Activated CD8-positive, alpha-beta T cell treated with anti-CD3 and anti-CD28 coated beads for 36 hours (primary cell): ENCODE data around the gene SH3GLB2. TPM values are rescaled to one million over a fixed set of nuclear protein-coding genes. Genes with fewer than 3 reads are reported as not detected.

ENCODE experiments used
- ATAC-seq: fragments of 200-7000 bp; cut with Tn5 transposase; one replicate; pipeline ENCODE4 v1.10.0; 2021; ENCODE audit warnings: mild to moderate bottlenecking, moderate library complexity
- CTCF ChIA-PET: fragments of 350-600 bp; sonication (Branson Sonifier 250); formaldehyde crosslinking; loops from one replicate; lab custom pipeline; 2021; ENCODE audit warnings: antibody characterized with exemption; lab: Charles Lee
- POLR2A ChIA-PET: fragments of 350-600 bp; sonication (Branson Sonifier 250); formaldehyde crosslinking; loops from one replicate; lab custom pipeline; 2021; ENCODE audit warnings: antibody characterized with exemption; lab: Charles Lee
- DNase-seq: peaks from one replicate; pipeline ENCODE4 v3.0.0-alpha.2; 2020
- H3K27ac Mint-ChIP-seq: one replicate; pipeline ENCODE4 v1.8.0; 2021; ENCODE audit warnings: mild to moderate bottlenecking, mixed read lengths
- H3K27me3 Mint-ChIP-seq: one replicate; pipeline ENCODE4 v1.8.0; 2021; ENCODE audit warnings: mixed read lengths
- H3K36me3 Mint-ChIP-seq: one replicate; pipeline ENCODE4 v1.8.0; 2021; ENCODE audit warnings: low read depth, mixed read lengths
- H3K4me1 Mint-ChIP-seq: one replicate; pipeline ENCODE4 v1.8.0; 2021; ENCODE audit warnings: low read depth, mixed read lengths
- H3K4me3 Mint-ChIP-seq: one replicate; pipeline ENCODE4 v1.8.0; 2021; ENCODE audit warnings: mild to moderate bottlenecking, moderate library complexity, mixed read lengths
- H3K9me3 Mint-ChIP-seq: one replicate; pipeline ENCODE4 v1.8.0; 2021; ENCODE audit warnings: mixed read lengths
- CTCF ChIP-seq: fragments of 200-600 bp; IDR thresholded peaks from one replicate; pipeline ENCODE4 v1.8.0; 2022; ENCODE audit warnings: antibody characterized with exemption, mild to moderate bottlenecking
- intact Hi-C: fragments of 100-400 bp; cut with micrococcal nuclease; formaldehyde crosslinking; loops from one replicate; pipeline ENCODE4 v1.10.0; 2022
- total RNA-seq, 2 experiments: library from RNA; stranded (reverse); gene quantifications; one replicate each; pipeline ENCODE4 v1.2.3, GENCODE V29; 2021

Gene SH3GLB2
- total RNA-seq, 2 experiments from 2014 or later, result 49.3 to 50.8 TPM

GRCh38 chr9:129009584-129010141, 18.5 kb downstream of the SH3GLB2 start:
- DNase-seq, result no peak
- intact Hi-C loops, result no loop called here
- H3K4me1 Mint-ChIP-seq, result no peaks in the 10 kb centered on the region
- H3K9me3 Mint-ChIP-seq, result no peaks in the 10 kb centered on the region
- ChIA-PET CTCF (no interaction called here), POLR2A (interaction anchor here (0.8 kb wide), 1 partner anchor 40 kb away, joined by 3 read pairs; no protein-coding TSS in a partner anchor)
- H3K27ac Mint-ChIP-seq, result no peak overlapping the region
- no peak overlapping the region for H3K4me3 Mint-ChIP-seq
- no peaks in the 10 kb centered on the region for H3K27me3 Mint-ChIP-seq
- no peak for TF ChIP-seq CTCF
- peaks cover 20% of the 10 kb centered on the region for H3K36me3 Mint-ChIP-seq
- no peak for ATAC-seq

GRCh38 chr9:129008986-129009583, 19.0 kb downstream of the SH3GLB2 start:
- peaks cover 18% of the 10 kb centered on the region for H3K36me3 Mint-ChIP-seq
- H3K9me3 Mint-ChIP-seq, result no peaks in the 10 kb centered on the region
- H3K27me3 Mint-ChIP-seq, result no peaks in the 10 kb centered on the region
- no peak for TF ChIP-seq CTCF
- POLR2A ChIA-PET, result interaction anchor here (0.6 to 1.4 kb wide), 2 partner anchors 9 to 26 kb away, joined by 4 read pairs; no protein-coding TSS in a partner anchor
- H3K4me3 Mint-ChIP-seq, result no peak overlapping the region
- intact Hi-C loops, result no loop called here
- H3K27ac Mint-ChIP-seq, result no peak overlapping the region
- no peak for DNase-seq
- no peaks in the 10 kb centered on the region for H3K4me1 Mint-ChIP-seq
- no peak for ATAC-seq
- CTCF ChIA-PET, result no interaction called here

GRCh38 chr9:129008469-129008965, 19.6 kb downstream of the SH3GLB2 start:
- Mint-ChIP-seq H3K27me3 (no peaks in the 10 kb centered on the region), H3K4me1 (no peaks in the 10 kb centered on the region), H3K27ac (no peak overlapping the region), H3K9me3 (no peaks in the 10 kb centered on the region), H3K36me3 (peaks cover 18% of the 10 kb centered on the region), H3K4me3 (no peak overlapping the region)
- ATAC-seq (no peak), DNase-seq (no peak)
- ChIA-PET CTCF (no interaction called here), POLR2A (interaction anchor here (0.6 to 1.4 kb wide), 3 partner anchors 9 to 28 kb away, joined by 3 to 4 read pairs (median 4); no protein-coding TSS in a partner anchor)
- no peak for TF ChIP-seq CTCF
- intact Hi-C loops, result no loop called here

- intact Hi-C loops, result no loop called here
- Mint-ChIP-seq H3K4me1 (no peaks in the 10 kb centered on the region), H3K27ac (no peak overlapping the region), H3K9me3 (no peaks in the 10 kb centered on the region), H3K4me3 (no peak overlapping the region), H3K27me3 (no peaks in the 10 kb centered on the region), H3K36me3 (peaks cover 23% of the 10 kb centered on the region)
- TF ChIP-seq CTCF, result no peak
- no peak for DNase-seq
- CTCF ChIA-PET, result interaction anchor here (0.8 to 1.4 kb wide), 6 partner anchors 8 to 73 kb away, joined by 3 to 4 read pairs (median 3); partner anchors contain the start of genes DOLPP1 and SH3GLB2
- POLR2A ChIA-PET, result interaction anchor here (0.6 to 1.4 kb wide), 5 partner anchors 9 to 47 kb away, joined by 3 to 4 read pairs (median 3); no protein-coding TSS in a partner anchor
- ATAC-seq, result no peak
Observed at GRCh38 chr9:129007766-129008468, 20.2 kb downstream of the SH3GLB2 start.
